H9 (cell line): ENCODE results near the gene KRT84. TPM values are rescaled to one million over a fixed set of nuclear protein-coding genes. Genes with fewer than 3 reads are reported as not detected.
A peak's percentile ranks its signal among the peaks of the same experiment; 100 is the strongest.

Experiments
- DNase-seq: peaks from one replicate; pipeline ENCODE4 v3.0.0-alpha.2; 2017
- H2AFZ ChIP-seq: one replicate; pipeline ENCODE4 v1.6.1; 2013; ENCODE audit warnings: mild to moderate bottlenecking, low read length, control low read depth, moderate library complexity
- H2AK5ac ChIP-seq: 2 replicates; pipeline ENCODE4 v1.6.1; 2013; ENCODE audit warnings: low read length, control low read depth, mixed read lengths; ENCODE audit not compliant: insufficient read length
- H2BK120ac ChIP-seq: one replicate; pipeline ENCODE4 v1.6.1; 2013; ENCODE audit warnings: low read depth, mild to moderate bottlenecking, low read length, control low read depth, inconsistent platforms; ENCODE audit not compliant: poor library complexity, severe bottlenecking
- H2BK12ac ChIP-seq: 2 replicates; pipeline ENCODE4 v1.6.1; 2013; ENCODE audit warnings: low read length, control low read depth, mixed read lengths, low read depth; ENCODE audit not compliant: insufficient read length
- H2BK15ac ChIP-seq: 2 replicates; pipeline ENCODE4 v1.6.1; 2013; ENCODE audit warnings: low read depth, low read length, control low read depth
- H2BK20ac ChIP-seq: one replicate; pipeline ENCODE4 v1.6.1; 2013; ENCODE audit warnings: low read depth, mild to moderate bottlenecking, low read length, control low read depth, inconsistent platforms; ENCODE audit not compliant: poor library complexity, severe bottlenecking
- H2BK5ac ChIP-seq: 2 replicates; pipeline ENCODE4 v1.6.1; 2013; ENCODE audit warnings: low read length, control low read depth, mixed read lengths; ENCODE audit not compliant: insufficient read length
- H3K14ac ChIP-seq: 2 replicates; pipeline ENCODE4 v1.6.1; 2013; ENCODE audit warnings: low read length, control low read depth; ENCODE audit not compliant: insufficient read depth
- H3K18ac ChIP-seq: 2 replicates; pipeline ENCODE4 v1.6.1; 2013; ENCODE audit warnings: low read depth, mild to moderate bottlenecking, mixed read lengths, low read length, control low read depth; ENCODE audit not compliant: insufficient read length
- H3K23ac ChIP-seq: 2 replicates; pipeline ENCODE4 v1.6.1; 2013; ENCODE audit warnings: low read length, control low read depth, mixed read lengths, low read depth; ENCODE audit not compliant: insufficient read length
- H3K23me2 ChIP-seq: 2 replicates; pipeline ENCODE4 v1.6.1; 2013; ENCODE audit warnings: low read depth, mild to moderate bottlenecking, mixed read lengths, low read length, control low read depth; ENCODE audit not compliant: insufficient read length, poor library complexity, severe bottlenecking
- H3K27ac ChIP-seq: 2 replicates; pipeline ENCODE4 v1.5.1; 2013; ENCODE audit warnings: low read length, control low read depth, mixed read lengths, low read depth; ENCODE audit not compliant: insufficient read length
- H3K27me3 ChIP-seq: 2 replicates; pipeline ENCODE4 v1.6.1; 2013; ENCODE audit warnings: low read length, control low read depth, inconsistent platforms; ENCODE audit not compliant: insufficient read depth
- H3K4ac ChIP-seq: 2 replicates; pipeline ENCODE4 v1.6.1; 2013; ENCODE audit warnings: low read depth, mild to moderate bottlenecking, control low read depth, inconsistent platforms, low read length, moderate library complexity
- H3K4me1 ChIP-seq: 2 replicates; pipeline ENCODE4 v1.6.1; 2013; ENCODE audit warnings: low read length, control low read depth, inconsistent platforms; ENCODE audit not compliant: insufficient read depth
- H3K4me2 ChIP-seq: 2 replicates; pipeline ENCODE4 v1.6.1; 2013; ENCODE audit warnings: low read length, control low read depth, mixed read lengths; ENCODE audit not compliant: insufficient read length, insufficient read depth
- H3K56ac ChIP-seq: 2 replicates; pipeline ENCODE4 v1.6.1; 2013; ENCODE audit warnings: low read depth, mild to moderate bottlenecking, mixed read lengths, low read length, control low read depth; ENCODE audit not compliant: insufficient read length
- H3K79me1 ChIP-seq: 2 replicates; pipeline ENCODE4 v1.6.1; 2013; ENCODE audit warnings: low read depth, mild to moderate bottlenecking, moderate library complexity, low read length, control low read depth, inconsistent platforms; ENCODE audit not compliant: insufficient read depth, poor library complexity, severe bottlenecking
- H3K79me2 ChIP-seq: 2 replicates; pipeline ENCODE4 v1.6.1; 2013; ENCODE audit warnings: low read length, control low read depth, inconsistent platforms; ENCODE audit not compliant: insufficient read depth
- H3K9ac ChIP-seq: 2 replicates; pipeline ENCODE4 v1.6.1; 2013; ENCODE audit warnings: low read length, control low read depth, mixed read lengths; ENCODE audit not compliant: insufficient read length; ENCODE audit errors: extremely low read depth
- H3K9me3 ChIP-seq: one replicate; pipeline ENCODE4 v1.6.1; 2013; ENCODE audit warnings: low read depth, low read length, inconsistent platforms; ENCODE audit not compliant: control insufficient read depth
- H3T11ph ChIP-seq: one replicate; pipeline ENCODE4 v1.6.1; 2013; ENCODE audit warnings: mild to moderate bottlenecking, low read length, control low read depth, inconsistent platforms
- H4K20me1 ChIP-seq: one replicate; pipeline ENCODE4 v1.6.1; 2013; ENCODE audit not compliant: control insufficient read depth, insufficient read length, insufficient read depth
- H4K5ac ChIP-seq: 2 replicates; pipeline ENCODE4 v1.6.1; 2013; ENCODE audit warnings: low read depth, mild to moderate bottlenecking, mixed read lengths, low read length, control low read depth; ENCODE audit not compliant: insufficient read length
- H4K8ac ChIP-seq: replicated peaks from 2 replicates; pipeline ENCODE4 v1.6.1; 2013; ENCODE audit warnings: low read length, control low read depth, mixed read lengths, low read depth; ENCODE audit not compliant: insufficient read length
- H4K91ac ChIP-seq: 2 replicates; pipeline ENCODE4 v1.6.1; 2013; ENCODE audit warnings: low read depth, mild to moderate bottlenecking, moderate library complexity, mixed read lengths, low read length, control low read depth; ENCODE audit not compliant: insufficient read length
- H3K27ac Mint-ChIP-seq, 3 experiments: 2 replicates in 2 of 3; 3 replicates in 1 of 3; pipeline ENCODE4 v1.8.0; 2020 to 2021; ENCODE audit warnings: mixed read lengths in 3 of 3, mild to moderate bottlenecking in 1 of 3, moderate library complexity in 1 of 3
- H3K27me3 Mint-ChIP-seq: 2 replicates; pipeline ENCODE4 v1.8.0; 2021; ENCODE audit warnings: low read depth, mild to moderate bottlenecking, moderate library complexity, mixed read lengths
- H3K36me3 Mint-ChIP-seq, 3 experiments: 2 replicates in 2 of 3; 3 replicates in 1 of 3; pipeline ENCODE4 v1.8.0; 2020 to 2021; ENCODE audit warnings: low read depth in 3 of 3, mixed read lengths in 3 of 3; ENCODE audit not compliant: insufficient read depth in 1 of 3
- H3K4me1 Mint-ChIP-seq, 2 experiments: 2 replicates each; pipeline ENCODE4 v1.8.0; 2020; ENCODE audit warnings: mixed read lengths in 2 of 2
- H3K4me3 Mint-ChIP-seq, 2 experiments: 2 replicates in 1 of 2; 3 replicates in 1 of 2; pipeline ENCODE4 v1.8.0; 2020 to 2021; ENCODE audit warnings: mild to moderate bottlenecking in 2 of 2, mixed read lengths in 2 of 2, moderate library complexity in 1 of 2
- H3K9me3 Mint-ChIP-seq, 2 experiments: 2 replicates in 1 of 2; 3 replicates in 1 of 2; pipeline ENCODE4 v1.8.0; 2020; ENCODE audit warnings: mild to moderate bottlenecking in 2 of 2, mixed read lengths in 2 of 2, moderate library complexity in 1 of 2
- CTCF ChIP-seq: fragments of 200-600 bp; sonication (generic); conservative IDR thresholded peaks from 3 replicates; pipeline ENCODE4 v1.8.0; 2021; ENCODE audit warnings: antibody characterized with exemption, mild to moderate bottlenecking
- WGBS: extraction: QIAGEN DNeasy Blood & Tissue Kit; methylation state at CpG from one replicate; pipeline ENCODE4 v1.1.7; 2013; ENCODE audit warnings: missing lambda C conversion rate, low lambda C conversion rate, mixed read lengths; ENCODE audit not compliant: insufficient read length; ENCODE audit errors: extremely low coverage; 5-methylcytosine and 5-hydroxymethylcytosine counted together
- total RNA-seq: library from RNA; stranded (reverse); gene quantifications from 2 replicates; pipeline ENCODE4 v1.2.1, GENCODE V29; 2021

Gene KRT84
- total RNA-seq, 1 experiment from 2014 or later, result not detected

GRCh38 chr12:52399756-52400155, 14.3 kb upstream of the KRT84 start:
- no peaks in the 10 kb centered on the region; a peak in 1 of 7 replicates for H3K36me3 Mint-ChIP-seq
- DNase-seq, result no peak
- Histone ChIP-seq H3K27ac (no peak overlapping the region), H3K79me1 (no peaks in the 10 kb centered on the region), H3T11ph (no peak overlapping the region), H4K5ac (no peak overlapping the region), H2AK5ac (no peak overlapping the region), H3K18ac (no peak overlapping the region), H2BK12ac (no peak overlapping the region), H3K56ac (no peak overlapping the region), H3K4ac (no peak overlapping the region), H2BK15ac (no peak overlapping the region), H3K4me1 (peaks cover 1% of the 10 kb centered on the region; the same call in 1 of the 2 replicates), H2BK5ac (no peak overlapping the region), H3K23me2 (no peaks in the 10 kb centered on the region), H3K14ac (no peak overlapping the region; the same call in 1 of the 2 replicates), H3K4me2 (no peak overlapping the region), H3K23ac (no peak overlapping the region), H2BK120ac (no peak overlapping the region), H4K20me1 (no peaks in the 10 kb centered on the region), H3K9ac (no peak overlapping the region), H4K91ac (no peak overlapping the region), H2AFZ (no peak overlapping the region), H4K8ac (no peak overlapping the region), H3K27me3 (no peaks in the 10 kb centered on the region; the same call in 1 of the 2 replicates), H3K9me3 (no peaks in the 10 kb centered on the region), H2BK20ac (no peak overlapping the region), H3K79me2 (no peaks in the 10 kb centered on the region)
- H3K27ac Mint-ChIP-seq, result 0 out of 7 replicates have a peak overlapping the region, but pooled peaks of 1 of the 3 experiments have one; percentile 23
- H3K4me3 Mint-ChIP-seq, result no peak overlapping the region
- no peaks in the 10 kb centered on the region; a peak in 1 of 5 replicates for H3K9me3 Mint-ChIP-seq
- no CpG with 5 or more reads among the region's 16 CpGs for WGBS
- no peaks in the 10 kb centered on the region; the same call in none of the 2 replicates for H3K27me3 Mint-ChIP-seq
- H3K4me1 Mint-ChIP-seq, result peaks cover 10 to 13% of the 10 kb centered on the region in 2 experiments
- no peak for TF ChIP-seq CTCF
